Nephron progenitor cell (in vitro differentiated cells): ENCODE measurements around the gene KIF22.

Experiments
- DNase-seq: peaks from one replicate; pipeline ENCODE4 v3.0.0; 2021
- H3K27ac Mint-ChIP-seq: 2 replicates; pipeline ENCODE4 v1.8.0; 2021; ENCODE audit warnings: mild to moderate bottlenecking, moderate library complexity, mixed read lengths
- H3K27me3 Mint-ChIP-seq: 2 replicates; pipeline ENCODE4 v1.8.0; 2021; ENCODE audit warnings: mild to moderate bottlenecking, low read depth, mixed read lengths; ENCODE audit not compliant: poor library complexity
- H3K36me3 Mint-ChIP-seq: 2 replicates; pipeline ENCODE4 v1.8.0; 2021; ENCODE audit warnings: low read depth, mixed read lengths
- H3K4me1 Mint-ChIP-seq: 2 replicates; pipeline ENCODE4 v1.8.0; 2021; ENCODE audit warnings: mixed read lengths
- H3K4me3 Mint-ChIP-seq: 2 replicates; pipeline ENCODE4 v1.8.0; 2021; ENCODE audit warnings: mild to moderate bottlenecking, moderate library complexity, mixed read lengths
- H3K9me3 Mint-ChIP-seq: 2 replicates; pipeline ENCODE4 v1.8.0; 2021; ENCODE audit warnings: mild to moderate bottlenecking, moderate library complexity, mixed read lengths
- CTCF ChIP-seq: fragments of 200-600 bp; sonication (generic); IDR thresholded peaks from 2 replicates; pipeline ENCODE4 v1.5.0; 2021; ENCODE audit warnings: antibody characterized with exemption

Gene KIF22

GRCh38 chr16:29834079-29834478, 43.5 kb downstream of the KIF22 start:
- peaks cover 7% of the 10 kb centered on the region for H3K4me1 Mint-ChIP-seq
- H3K9me3 Mint-ChIP-seq: no peaks in the 10 kb centered on the region
- peaks cover 7% of the 10 kb centered on the region for H3K27me3 Mint-ChIP-seq
- H3K36me3 Mint-ChIP-seq: no peaks in the 10 kb centered on the region
- no peak overlapping the region for H3K4me3 Mint-ChIP-seq
- TF ChIP-seq CTCF: no peak
- no peak for DNase-seq
- no peak overlapping the region for H3K27ac Mint-ChIP-seq

- Mint-ChIP-seq H3K4me1 (peaks cover 9% of the 10 kb centered on the region), H3K36me3 (no peaks in the 10 kb centered on the region), H3K27ac (no peak overlapping the region), H3K9me3 (no peaks in the 10 kb centered on the region), H3K27me3 (peaks cover 19% of the 10 kb centered on the region), H3K4me3 (no peak overlapping the region)
- TF ChIP-seq CTCF: no peak
- no peak for DNase-seq
Observed at GRCh38 chr16:29835926-29836325, 45.4 kb downstream of the KIF22 start.

GRCh38 chr16:29836623-29837022, 46.1 kb downstream of the KIF22 start:
- Mint-ChIP-seq H3K36me3 (no peaks in the 10 kb centered on the region), H3K9me3 (no peaks in the 10 kb centered on the region), H3K27ac (no peak overlapping the region)

GRCh38 chr16:29837841-29838240, 47.3 kb downstream of the KIF22 start:
- no peaks in the 10 kb centered on the region for H3K36me3 Mint-ChIP-seq
- no peaks in the 10 kb centered on the region for H3K9me3 Mint-ChIP-seq

More at GRCh38 chr16:29836623-29837022, 46.1 kb downstream of the KIF22 start:
- Mint-ChIP-seq H3K27me3 (peaks cover 23% of the 10 kb centered on the region), H3K4me3 (no peak overlapping the region), H3K4me1 (peaks cover 12% of the 10 kb centered on the region)
- DNase-seq: no peak
- no peak for TF ChIP-seq CTCF

GRCh38 chr16:29839822-29840221, 49.3 kb downstream of the KIF22 start:
- H3K27ac Mint-ChIP-seq: no peak overlapping the region
- DNase-seq: no peak
- TF ChIP-seq CTCF: no peak
- H3K9me3 Mint-ChIP-seq: no peaks in the 10 kb centered on the region
- peaks cover 31% of the 10 kb centered on the region for H3K27me3 Mint-ChIP-seq
- H3K36me3 Mint-ChIP-seq: no peaks in the 10 kb centered on the region
- no peak overlapping the region for H3K4me3 Mint-ChIP-seq
- H3K4me1 Mint-ChIP-seq: peaks cover 12% of the 10 kb centered on the region

More at GRCh38 chr16:29837841-29838240, 47.3 kb downstream of the KIF22 start:
- peak overlapping the region; percentile 22 for H3K27ac Mint-ChIP-seq
- H3K27me3 Mint-ChIP-seq: peaks cover 24% of the 10 kb centered on the region
- no peak for DNase-seq
- no peak for TF ChIP-seq CTCF
- H3K4me3 Mint-ChIP-seq: no peak overlapping the region
- H3K4me1 Mint-ChIP-seq: peaks cover 12% of the 10 kb centered on the region

- H3K36me3 Mint-ChIP-seq: no peaks in the 10 kb centered on the region
- DNase-seq: no peak
- TF ChIP-seq CTCF: no peak
Observed at GRCh38 chr16:29840240-29840639, 49.7 kb downstream of the KIF22 start.

More at GRCh38 chr16:29840240-29840639, 49.7 kb downstream of the KIF22 start:
- Mint-ChIP-seq H3K27ac (no peak overlapping the region), H3K4me3 (no peak overlapping the region), H3K27me3 (peaks cover 31% of the 10 kb centered on the region), H3K9me3 (no peaks in the 10 kb centered on the region), H3K4me1 (peaks cover 15% of the 10 kb centered on the region)
